HEK293 (cell line): Measurements from ENCODE around the gene ABHD16A.

Experiments used
- GFI1B ChIP-seq: fragments of 450-650 bp; formaldehyde crosslinking; IDR thresholded peaks from 2 replicates; pipeline ENCODE4 v1.5.1; 2016; ENCODE audit warnings: missing biosample characterization, missing genetic modification characterization
- KLF7 ChIP-seq: fragments of 450-650 bp; formaldehyde crosslinking; IDR thresholded peaks from 2 replicates; pipeline ENCODE4 v1.5.1; 2016; ENCODE audit warnings: missing biosample characterization, missing genetic modification characterization, borderline replicate concordance
- PRDM1 ChIP-seq: fragments of 450-650 bp; formaldehyde crosslinking; IDR thresholded peaks from 2 replicates; pipeline ENCODE4; 2016; ENCODE audit warnings: missing biosample characterization, missing genetic modification characterization
- TCF7L2 ChIP-seq: IDR thresholded peaks from 2 replicates; pipeline ENCODE4 v1.6.1; 2011; ENCODE audit warnings: low read depth, mild to moderate bottlenecking, inconsistent platforms, low read length, moderate library complexity, borderline replicate concordance
- ZBTB21 ChIP-seq: fragments of 450-650 bp; formaldehyde crosslinking; IDR thresholded peaks from 2 replicates; pipeline ENCODE4 v1.5.1; 2017; ENCODE audit warnings: missing biosample characterization, missing genetic modification characterization
- ZBTB7A ChIP-seq: fragments of 450-650 bp; formaldehyde crosslinking; IDR thresholded peaks from 2 replicates; pipeline ENCODE4 v1.5.1; 2016; ENCODE audit warnings: low read depth, missing biosample characterization, missing genetic modification characterization
- ZFP3 ChIP-seq: fragments of 450-650 bp; formaldehyde crosslinking; IDR thresholded peaks from 2 replicates; pipeline ENCODE4 v1.5.1; 2016; ENCODE audit warnings: low read depth, missing biosample characterization, missing genetic modification characterization
- ZFP37 ChIP-seq: fragments of 450-650 bp; formaldehyde crosslinking; IDR thresholded peaks from 2 replicates; pipeline ENCODE4 v1.5.1; 2016; ENCODE audit warnings: missing biosample characterization, missing genetic modification characterization
- ZNF114 ChIP-seq: fragments of 450-650 bp; formaldehyde crosslinking; IDR thresholded peaks from 2 replicates; pipeline ENCODE4 v1.5.0; 2017; ENCODE audit warnings: missing biosample characterization, missing genetic modification characterization
- ZNF16 ChIP-seq: fragments of 450-650 bp; formaldehyde crosslinking; IDR thresholded peaks from 2 replicates; pipeline ENCODE4 v1.5.1; 2016; ENCODE audit warnings: low read depth, missing biosample characterization, missing genetic modification characterization
- ZNF19 ChIP-seq: fragments of 450-650 bp; formaldehyde crosslinking; IDR thresholded peaks from 2 replicates; pipeline ENCODE4; 2016; ENCODE audit warnings: missing biosample characterization, missing genetic modification characterization, low read depth
- ZNF24 ChIP-seq: fragments of 450-650 bp; formaldehyde crosslinking; IDR thresholded peaks from 2 replicates; pipeline ENCODE4 v1.5.1; 2016; ENCODE audit warnings: missing biosample characterization, missing genetic modification characterization
- ZNF302 ChIP-seq: fragments of 450-650 bp; formaldehyde crosslinking; IDR thresholded peaks from 2 replicates; pipeline ENCODE4 v1.5.1; 2016; ENCODE audit warnings: missing biosample characterization, missing genetic modification characterization, low read depth
- ZNF350 ChIP-seq: fragments of 450-650 bp; formaldehyde crosslinking; IDR thresholded peaks from 2 replicates; pipeline ENCODE4 v1.5.0; 2017; ENCODE audit warnings: missing biosample characterization, mild to moderate bottlenecking, missing genetic modification characterization
- ZNF37A ChIP-seq: fragments of 450-650 bp; IDR thresholded peaks from 2 replicates; pipeline ENCODE4 v1.5.1; 2018; ENCODE audit warnings: missing biosample characterization, missing genetic modification characterization
- ZNF404 ChIP-seq: fragments of 450-650 bp; formaldehyde crosslinking; IDR thresholded peaks from 2 replicates; pipeline ENCODE4 v1.5.1; 2017; ENCODE audit warnings: missing biosample characterization, missing genetic modification characterization
- ZNF473 ChIP-seq: fragments of 450-650 bp; formaldehyde crosslinking; IDR thresholded peaks from 2 replicates; pipeline ENCODE4 v1.5.1; 2017; ENCODE audit warnings: missing biosample characterization, missing genetic modification characterization
- ZNF514 ChIP-seq: fragments of 450-650 bp; formaldehyde crosslinking; IDR thresholded peaks from 2 replicates; pipeline ENCODE4 v1.5.1; 2016; ENCODE audit warnings: missing biosample characterization, missing genetic modification characterization
- ZNF561 ChIP-seq: fragments of 450-650 bp; IDR thresholded peaks from 2 replicates; pipeline ENCODE4 v1.5.1; 2018; ENCODE audit warnings: missing biosample characterization, missing genetic modification characterization, borderline replicate concordance
- TF ChIP-seq, protein P1 (sequence below): fragments of 450-650 bp; formaldehyde crosslinking; IDR thresholded peaks from 2 replicates; pipeline ENCODE4 v1.5.1; 2017; ENCODE audit warnings: missing biosample characterization, missing genetic modification characterization
- TF ChIP-seq, protein P2 (sequence below): fragments of 450-650 bp; formaldehyde crosslinking; IDR thresholded peaks from 2 replicates; pipeline ENCODE4 v1.5.1; 2017; ENCODE audit warnings: missing biosample characterization, missing genetic modification characterization
- TF ChIP-seq, protein P3 (sequence below): fragments of 450-650 bp; formaldehyde crosslinking; IDR thresholded peaks from 2 replicates; pipeline ENCODE4 v1.5.1; 2016; ENCODE audit warnings: missing biosample characterization, missing genetic modification characterization
- TF ChIP-seq, protein P4 (sequence below): fragments of 450-650 bp; formaldehyde crosslinking; IDR thresholded peaks from 2 replicates; pipeline ENCODE4 v1.5.1; 2016; ENCODE audit warnings: missing biosample characterization, missing genetic modification characterization, borderline replicate concordance
- TF ChIP-seq, protein P5 (sequence below): fragments of 450-650 bp; formaldehyde crosslinking; IDR thresholded peaks from 2 replicates; pipeline ENCODE4 v1.5.1; 2016; ENCODE audit warnings: missing biosample characterization, missing genetic modification characterization
- TF ChIP-seq, protein P6 (sequence below): fragments of 450-650 bp; formaldehyde crosslinking; conservative IDR thresholded peaks from 2 replicates; pipeline ENCODE4 v1.5.1; 2016; ENCODE audit warnings: low read depth, missing biosample characterization, missing genetic modification characterization

Gene ABHD16A

DNA sequence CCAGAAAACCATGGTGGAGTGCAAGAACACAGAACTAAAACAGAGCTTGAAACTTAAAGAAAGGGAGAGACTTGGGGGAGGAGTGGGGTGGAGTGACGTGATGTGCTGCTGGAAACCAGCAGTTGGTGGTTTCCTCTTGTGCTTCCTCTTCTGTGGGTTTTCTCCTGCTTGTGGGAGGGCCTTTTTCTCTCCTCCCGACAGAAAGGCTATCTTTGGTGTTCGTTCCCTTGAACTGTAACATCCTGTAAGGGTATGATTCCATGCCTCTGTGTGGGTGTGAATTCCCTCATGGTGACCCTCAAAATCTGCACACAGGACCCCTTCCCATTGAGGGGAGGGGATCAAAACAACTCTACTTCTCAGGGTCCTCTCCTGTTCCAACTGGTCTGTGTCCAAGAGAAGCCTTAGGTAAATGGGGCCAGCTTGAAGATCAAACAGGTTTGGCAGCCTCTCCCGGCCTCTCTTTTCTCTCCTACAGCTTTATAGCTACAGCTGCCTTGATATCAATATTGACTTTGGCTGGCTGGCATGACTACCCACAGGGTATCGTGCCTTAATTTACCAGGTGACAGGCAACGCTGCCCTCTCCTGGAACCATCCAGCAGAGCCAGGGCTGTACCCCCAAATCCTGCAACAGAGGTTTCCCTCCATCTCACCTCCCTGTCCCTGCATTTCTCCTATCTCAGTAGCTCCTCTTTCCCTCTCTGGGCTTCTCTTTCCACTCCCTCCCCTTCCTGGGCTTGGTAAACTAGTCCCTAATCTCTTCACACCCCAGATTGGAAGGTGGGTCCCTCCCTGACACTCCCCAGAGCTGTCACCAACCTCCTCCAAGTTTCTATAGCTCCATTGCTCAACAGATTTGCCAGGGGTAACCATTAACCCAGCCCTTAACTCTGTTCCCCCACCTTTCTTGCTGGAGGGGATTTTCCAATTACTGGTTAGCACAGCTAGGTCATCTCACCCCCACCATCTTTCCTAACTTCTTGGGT, 35.2 kb upstream of the ABHD16A start (continued):
- no peak for TF ChIP-seq ZNF561
- TF ChIP-seq ZNF302 (tag by site-specific recombination) = no peak
- no peak for TF ChIP-seq ZNF473
- TF ChIP-seq, protein P1, sequence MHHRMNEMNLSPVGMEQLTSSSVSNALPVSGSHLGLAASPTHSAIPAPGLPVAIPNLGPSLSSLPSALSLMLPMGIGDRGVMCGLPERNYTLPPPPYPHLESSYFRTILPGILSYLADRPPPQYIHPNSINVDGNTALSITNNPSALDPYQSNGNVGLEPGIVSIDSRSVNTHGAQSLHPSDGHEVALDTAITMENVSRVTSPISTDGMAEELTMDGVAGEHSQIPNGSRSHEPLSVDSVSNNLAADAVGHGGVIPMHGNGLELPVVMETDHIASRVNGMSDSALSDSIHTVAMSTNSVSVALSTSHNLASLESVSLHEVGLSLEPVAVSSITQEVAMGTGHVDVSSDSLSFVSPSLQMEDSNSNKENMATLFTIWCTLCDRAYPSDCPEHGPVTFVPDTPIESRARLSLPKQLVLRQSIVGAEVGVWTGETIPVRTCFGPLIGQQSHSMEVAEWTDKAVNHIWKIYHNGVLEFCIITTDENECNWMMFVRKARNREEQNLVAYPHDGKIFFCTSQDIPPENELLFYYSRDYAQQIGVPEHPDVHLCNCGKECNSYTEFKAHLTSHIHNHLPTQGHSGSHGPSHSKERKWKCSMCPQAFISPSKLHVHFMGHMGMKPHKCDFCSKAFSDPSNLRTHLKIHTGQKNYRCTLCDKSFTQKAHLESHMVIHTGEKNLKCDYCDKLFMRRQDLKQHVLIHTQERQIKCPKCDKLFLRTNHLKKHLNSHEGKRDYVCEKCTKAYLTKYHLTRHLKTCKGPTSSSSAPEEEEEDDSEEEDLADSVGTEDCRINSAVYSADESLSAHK (tag by site-specific recombination) = no peak
- TF ChIP-seq ZNF16 (tag by site-specific recombination) = no peak
- TF ChIP-seq ZNF19 (tag by site-specific recombination) = no peak
- TF ChIP-seq ZNF514 (tag by site-specific recombination) = no peak
- TF ChIP-seq, protein P2, sequence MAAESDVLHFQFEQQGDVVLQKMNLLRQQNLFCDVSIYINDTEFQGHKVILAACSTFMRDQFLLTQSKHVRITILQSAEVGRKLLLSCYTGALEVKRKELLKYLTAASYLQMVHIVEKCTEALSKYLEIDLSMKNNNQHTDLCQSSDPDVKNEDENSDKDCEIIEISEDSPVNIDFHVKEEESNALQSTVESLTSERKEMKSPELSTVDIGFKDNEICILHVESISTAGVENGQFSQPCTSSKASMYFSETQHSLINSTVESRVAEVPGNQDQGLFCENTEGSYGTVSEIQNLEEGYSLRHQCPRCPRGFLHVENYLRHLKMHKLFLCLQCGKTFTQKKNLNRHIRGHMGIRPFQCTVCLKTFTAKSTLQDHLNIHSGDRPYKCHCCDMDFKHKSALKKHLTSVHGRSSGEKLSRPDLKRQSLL (tag by site-specific recombination) = no peak
- no peak; the same call in 1 of the 2 replicates for TF ChIP-seq GFI1B (tag by site-specific recombination)
- TF ChIP-seq ZNF37A (tag by site-specific recombination) = no peak
- TF ChIP-seq, protein P3, sequence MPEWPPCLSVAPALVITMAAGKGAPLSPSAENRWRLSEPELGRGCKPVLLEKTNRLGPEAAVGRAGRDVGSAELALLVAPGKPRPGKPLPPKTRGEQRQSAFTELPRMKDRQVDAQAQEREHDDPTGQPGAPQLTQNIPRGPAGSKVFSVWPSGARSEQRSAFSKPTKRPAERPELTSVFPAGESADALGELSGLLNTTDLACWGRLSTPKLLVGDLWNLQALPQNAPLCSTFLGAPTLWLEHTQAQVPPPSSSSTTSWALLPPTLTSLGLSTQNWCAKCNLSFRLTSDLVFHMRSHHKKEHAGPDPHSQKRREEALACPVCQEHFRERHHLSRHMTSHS = no peak
- TF ChIP-seq, protein P4, sequence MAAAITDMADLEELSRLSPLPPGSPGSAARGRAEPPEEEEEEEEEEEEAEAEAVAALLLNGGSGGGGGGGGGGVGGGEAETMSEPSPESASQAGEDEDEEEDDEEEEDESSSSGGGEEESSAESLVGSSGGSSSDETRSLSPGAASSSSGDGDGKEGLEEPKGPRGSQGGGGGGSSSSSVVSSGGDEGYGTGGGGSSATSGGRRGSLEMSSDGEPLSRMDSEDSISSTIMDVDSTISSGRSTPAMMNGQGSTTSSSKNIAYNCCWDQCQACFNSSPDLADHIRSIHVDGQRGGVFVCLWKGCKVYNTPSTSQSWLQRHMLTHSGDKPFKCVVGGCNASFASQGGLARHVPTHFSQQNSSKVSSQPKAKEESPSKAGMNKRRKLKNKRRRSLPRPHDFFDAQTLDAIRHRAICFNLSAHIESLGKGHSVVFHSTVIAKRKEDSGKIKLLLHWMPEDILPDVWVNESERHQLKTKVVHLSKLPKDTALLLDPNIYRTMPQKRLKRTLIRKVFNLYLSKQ (tag by site-specific recombination) = no peak
- no peak for TF ChIP-seq KLF7 (tag by site-specific recombination)
- no peak for TF ChIP-seq ZNF114 (tag by site-specific recombination)
- TF ChIP-seq, protein P5, sequence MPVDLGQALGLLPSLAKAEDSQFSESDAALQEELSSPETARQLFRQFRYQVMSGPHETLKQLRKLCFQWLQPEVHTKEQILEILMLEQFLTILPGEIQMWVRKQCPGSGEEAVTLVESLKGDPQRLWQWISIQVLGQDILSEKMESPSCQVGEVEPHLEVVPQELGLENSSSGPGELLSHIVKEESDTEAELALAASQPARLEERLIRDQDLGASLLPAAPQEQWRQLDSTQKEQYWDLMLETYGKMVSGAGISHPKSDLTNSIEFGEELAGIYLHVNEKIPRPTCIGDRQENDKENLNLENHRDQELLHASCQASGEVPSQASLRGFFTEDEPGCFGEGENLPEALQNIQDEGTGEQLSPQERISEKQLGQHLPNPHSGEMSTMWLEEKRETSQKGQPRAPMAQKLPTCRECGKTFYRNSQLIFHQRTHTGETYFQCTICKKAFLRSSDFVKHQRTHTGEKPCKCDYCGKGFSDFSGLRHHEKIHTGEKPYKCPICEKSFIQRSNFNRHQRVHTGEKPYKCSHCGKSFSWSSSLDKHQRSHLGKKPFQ (tag by site-specific recombination) = no peak
- peak; percentile 85 for TF ChIP-seq PRDM1 (tag by site-specific recombination)
- TF ChIP-seq, protein P6, sequence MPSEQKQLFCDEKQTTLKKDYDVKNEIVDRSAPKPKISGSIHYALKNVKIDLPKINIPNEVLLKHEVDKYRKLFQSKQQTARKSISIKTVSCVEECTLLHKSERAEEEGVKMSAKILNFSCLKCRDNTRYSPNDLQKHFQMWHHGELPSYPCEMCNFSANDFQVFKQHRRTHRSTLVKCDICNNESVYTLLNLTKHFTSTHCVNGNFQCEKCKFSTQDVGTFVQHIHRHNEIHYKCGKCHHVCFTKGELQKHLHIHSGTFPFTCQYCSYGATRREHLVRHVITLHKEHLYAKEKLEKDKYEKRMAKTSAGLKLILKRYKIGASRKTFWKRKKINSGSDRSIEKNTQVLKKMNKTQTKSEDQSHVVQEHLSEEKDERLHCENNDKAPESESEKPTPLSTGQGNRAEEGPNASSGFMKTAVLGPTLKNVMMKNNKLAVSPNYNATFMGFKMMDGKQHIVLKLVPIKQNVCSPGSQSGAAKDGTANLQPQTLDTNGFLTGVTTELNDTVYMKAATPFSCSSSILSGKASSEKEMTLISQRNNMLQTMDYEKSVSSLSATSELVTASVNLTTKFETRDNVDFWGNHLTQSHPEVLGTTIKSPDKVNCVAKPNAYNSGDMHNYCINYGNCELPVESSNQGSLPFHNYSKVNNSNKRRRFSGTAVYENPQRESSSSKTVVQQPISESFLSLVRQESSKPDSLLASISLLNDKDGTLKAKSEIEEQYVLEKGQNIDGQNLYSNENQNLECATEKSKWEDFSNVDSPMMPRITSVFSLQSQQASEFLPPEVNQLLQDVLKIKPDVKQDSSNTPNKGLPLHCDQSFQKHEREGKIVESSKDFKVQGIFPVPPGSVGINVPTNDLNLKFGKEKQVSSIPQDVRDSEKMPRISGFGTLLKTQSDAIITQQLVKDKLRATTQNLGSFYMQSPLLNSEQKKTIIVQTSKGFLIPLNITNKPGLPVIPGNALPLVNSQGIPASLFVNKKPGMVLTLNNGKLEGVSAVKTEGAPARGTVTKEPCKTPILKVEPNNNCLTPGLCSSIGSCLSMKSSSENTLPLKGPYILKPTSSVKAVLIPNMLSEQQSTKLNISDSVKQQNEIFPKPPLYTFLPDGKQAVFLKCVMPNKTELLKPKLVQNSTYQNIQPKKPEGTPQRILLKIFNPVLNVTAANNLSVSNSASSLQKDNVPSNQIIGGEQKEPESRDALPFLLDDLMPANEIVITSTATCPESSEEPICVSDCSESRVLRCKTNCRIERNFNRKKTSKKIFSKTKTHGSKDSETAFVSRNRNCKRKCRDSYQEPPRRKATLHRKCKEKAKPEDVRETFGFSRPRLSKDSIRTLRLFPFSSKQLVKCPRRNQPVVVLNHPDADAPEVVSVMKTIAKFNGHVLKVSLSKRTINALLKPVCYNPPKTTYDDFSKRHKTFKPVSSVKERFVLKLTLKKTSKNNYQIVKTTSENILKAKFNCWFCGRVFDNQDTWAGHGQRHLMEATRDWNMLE (tag by site-specific recombination) = 0 out of 2 replicates have a peak, but pooled peaks have one; percentile 15
- no peak for TF ChIP-seq TCF7L2
- 0 out of 2 replicates have a peak, but pooled peaks have one; percentile 3 for TF ChIP-seq ZNF24
- no peak for TF ChIP-seq ZBTB7A (tag by site-specific recombination)
- TF ChIP-seq ZFP37 = no peak
- no peak for TF ChIP-seq ZNF350 (tag by site-specific recombination)
- no peak for TF ChIP-seq ZNF404 (tag by site-specific recombination)
- no peak for TF ChIP-seq ZFP3 (tag by site-specific recombination)
- peak; percentile 78 for TF ChIP-seq ZBTB21 (tag by site-specific recombination)
